ENCODE data around the gene RNF20.

GRCh38 chr9:101513351-101513750 is 20.3 kb upstream of the RNF20 start:
- TF ChIP-seq CTCF (CRISPR knock-in tag; IDR thresholded peaks at IDR 0.05) (no peak), THAP11 (CRISPR knock-in tag; IDR thresholded peaks at IDR 0.05) (no peak), ZBTB7B (CRISPR knock-in tag; IDR thresholded peaks at IDR 0.05) (no peak), RBM22 (optimal IDR thresholded peaks at IDR 0.05; ENCODE audit: low read length) (no peak), ZNF7 (CRISPR knock-in tag; IDR thresholded peaks at IDR 0.05) (no peak), POLR2A (IDR thresholded peaks at IDR 0.05; ENCODE audit: insufficient read depth in 1 of 2, low read depth in 2 of 2, low read length in 2 of 2) (no peak)

All from HepG2 (cell line).